Body of pancreas (tissue), 4 donors: ENCODE results near the gene FAM131B.

ENCODE experiments used
- POLR2A ChIP-seq, 3 donors: fragments of 450-650 bp; IDR thresholded peaks; one replicate each; pipeline ENCODE4 v1.6.1; 2016; ENCODE audit warnings: antibody characterized with exemption in 3 of 3, mild to moderate bottlenecking in 2 of 3
- TF ChIP-seq, protein P1 (sequence below), 7 experiments: fragments of 450-650 bp in 4 of 7; fragments of 200-600 bp in 3 of 7; sonication (generic) in 3 of 7; IDR thresholded peaks; one replicate each; pipeline ENCODE4 v1.5.1; 2016 to 2019; ENCODE audit warnings: antibody characterized with exemption in 7 of 7

GRCh38 chr7:143389316-143390103 lies 27.0 kb upstream of the FAM131B start:
- TF ChIP-seq, protein P1, sequence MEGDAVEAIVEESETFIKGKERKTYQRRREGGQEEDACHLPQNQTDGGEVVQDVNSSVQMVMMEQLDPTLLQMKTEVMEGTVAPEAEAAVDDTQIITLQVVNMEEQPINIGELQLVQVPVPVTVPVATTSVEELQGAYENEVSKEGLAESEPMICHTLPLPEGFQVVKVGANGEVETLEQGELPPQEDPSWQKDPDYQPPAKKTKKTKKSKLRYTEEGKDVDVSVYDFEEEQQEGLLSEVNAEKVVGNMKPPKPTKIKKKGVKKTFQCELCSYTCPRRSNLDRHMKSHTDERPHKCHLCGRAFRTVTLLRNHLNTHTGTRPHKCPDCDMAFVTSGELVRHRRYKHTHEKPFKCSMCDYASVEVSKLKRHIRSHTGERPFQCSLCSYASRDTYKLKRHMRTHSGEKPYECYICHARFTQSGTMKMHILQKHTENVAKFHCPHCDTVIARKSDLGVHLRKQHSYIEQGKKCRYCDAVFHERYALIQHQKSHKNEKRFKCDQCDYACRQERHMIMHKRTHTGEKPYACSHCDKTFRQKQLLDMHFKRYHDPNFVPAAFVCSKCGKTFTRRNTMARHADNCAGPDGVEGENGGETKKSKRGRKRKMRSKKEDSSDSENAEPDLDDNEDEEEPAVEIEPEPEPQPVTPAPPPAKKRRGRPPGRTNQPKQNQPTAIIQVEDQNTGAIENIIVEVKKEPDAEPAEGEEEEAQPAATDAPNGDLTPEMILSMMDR (IDR thresholded peaks at IDR 0.05): no peak
- TF ChIP-seq POLR2A (IDR thresholded peaks at IDR 0.05): no peak
